ENCODE measurements around the gene IFNAR1.

DNA sequence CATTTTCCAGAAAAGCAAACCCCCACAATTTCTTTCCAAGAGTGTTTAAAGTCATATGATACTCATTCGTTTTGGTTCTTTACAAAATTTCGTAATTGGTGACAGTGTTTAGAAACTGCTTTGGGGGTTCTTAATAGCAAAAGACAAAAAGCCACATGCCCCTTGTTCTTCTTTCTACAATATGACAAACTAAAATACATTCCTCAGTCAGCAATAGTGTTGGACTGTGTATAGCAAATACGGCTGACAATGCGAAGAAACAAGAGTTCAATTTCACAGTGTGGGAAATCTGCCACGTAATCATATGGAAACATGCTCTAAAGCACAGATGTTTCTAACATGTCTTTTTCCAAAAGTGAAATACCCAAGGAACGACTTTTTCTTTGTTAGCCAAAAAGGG, 7.6 kb upstream of the IFNAR1 start:
- no peak for TF ChIP-seq POLR2A (IDR thresholded peaks at IDR 0.05)
- TF ChIP-seq, protein P1, sequence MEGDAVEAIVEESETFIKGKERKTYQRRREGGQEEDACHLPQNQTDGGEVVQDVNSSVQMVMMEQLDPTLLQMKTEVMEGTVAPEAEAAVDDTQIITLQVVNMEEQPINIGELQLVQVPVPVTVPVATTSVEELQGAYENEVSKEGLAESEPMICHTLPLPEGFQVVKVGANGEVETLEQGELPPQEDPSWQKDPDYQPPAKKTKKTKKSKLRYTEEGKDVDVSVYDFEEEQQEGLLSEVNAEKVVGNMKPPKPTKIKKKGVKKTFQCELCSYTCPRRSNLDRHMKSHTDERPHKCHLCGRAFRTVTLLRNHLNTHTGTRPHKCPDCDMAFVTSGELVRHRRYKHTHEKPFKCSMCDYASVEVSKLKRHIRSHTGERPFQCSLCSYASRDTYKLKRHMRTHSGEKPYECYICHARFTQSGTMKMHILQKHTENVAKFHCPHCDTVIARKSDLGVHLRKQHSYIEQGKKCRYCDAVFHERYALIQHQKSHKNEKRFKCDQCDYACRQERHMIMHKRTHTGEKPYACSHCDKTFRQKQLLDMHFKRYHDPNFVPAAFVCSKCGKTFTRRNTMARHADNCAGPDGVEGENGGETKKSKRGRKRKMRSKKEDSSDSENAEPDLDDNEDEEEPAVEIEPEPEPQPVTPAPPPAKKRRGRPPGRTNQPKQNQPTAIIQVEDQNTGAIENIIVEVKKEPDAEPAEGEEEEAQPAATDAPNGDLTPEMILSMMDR (IDR thresholded peaks at IDR 0.05 in 8 of 11, conservative IDR thresholded peaks at IDR 0.05 in 3 of 11), result no peak
- no peak for TF ChIP-seq POLR2AphosphoS5 (IDR thresholded peaks at IDR 0.05)

All from spleen (tissue), 7 donors.